ENCODE measurements around the gene CHRNA4. TPM values are rescaled to one million over a fixed set of nuclear protein-coding genes. Genes with fewer than 3 reads are reported as not detected.

CHRNA4 gene
- total RNA-seq, 3 donors from 2014 or later (not counting 1 experiment from before 2014, with no cell fraction given) = not detected

GRCh38 chr20:63334356-63334755 lies 26.8 kb downstream of the CHRNA4 start:
- Histone ChIP-seq H3K27me3 (ENCODE audit: control insufficient read depth, insufficient read depth, low read length) (no peaks in the 10 kb centered on the region), H3K4me3 (ENCODE audit: low read length) (no peak overlapping the region), H3K27ac (ENCODE audit: low read length) (no peak overlapping the region), H3K36me3 (ENCODE audit: control insufficient read depth, insufficient read depth, low read length) (no peaks in the 10 kb centered on the region), H3K9me3 (ENCODE audit: control insufficient read depth, insufficient read depth, low read length) (peaks cover 11% of the 10 kb centered on the region), H3K4me1 (ENCODE audit: control insufficient read depth, insufficient read depth, low read length) (no peaks in the 10 kb centered on the region)
- Mint-ChIP-seq H3K4me3 (no peak overlapping the region), H3K27ac (no peak overlapping the region), H3K27me3 (ENCODE audit: low read depth in 2 of 2) (peaks cover 10 to 17% of the 10 kb centered on the region in 2 donors), H3K9me3 (peaks cover 6 to 7% of the 10 kb centered on the region in 2 donors), H3K4me1 (no peaks in the 10 kb centered on the region), H3K36me3 (peaks cover 6% of the 10 kb centered on the region)
- ATAC-seq = no peak
- DNase-seq = no peak
- TF ChIP-seq CTCF (IDR thresholded peaks at IDR 0.05) = no peak
- 93% methylated on average over 8 of the region's 8 CpGs for WGBS (ENCODE audit: insufficient coverage)
- intact Hi-C loops (cut with micrococcal nuclease) = no loop called here

- Mint-ChIP-seq H3K4me1 (no peaks in the 10 kb centered on the region), H3K27me3 (ENCODE audit: low read depth in 2 of 2) (peaks cover 10 to 17% of the 10 kb centered on the region in 2 donors), H3K36me3 (peaks cover 6% of the 10 kb centered on the region), H3K4me3 (no peak overlapping the region), H3K27ac (no peak overlapping the region), H3K9me3 (peaks cover 6 to 7% of the 10 kb centered on the region in 2 donors)
- Histone ChIP-seq H3K36me3 (ENCODE audit: control insufficient read depth, insufficient read depth, low read length) (no peaks in the 10 kb centered on the region), H3K9me3 (ENCODE audit: control insufficient read depth, insufficient read depth, low read length) (peaks cover 11% of the 10 kb centered on the region), H3K4me1 (ENCODE audit: control insufficient read depth, insufficient read depth, low read length) (no peaks in the 10 kb centered on the region), H3K27ac (ENCODE audit: low read length) (no peak overlapping the region), H3K27me3 (ENCODE audit: control insufficient read depth, insufficient read depth, low read length) (no peaks in the 10 kb centered on the region), H3K4me3 (ENCODE audit: low read length) (no peak overlapping the region)
- DNase-seq (no peak), ATAC-seq (no peak)
- intact Hi-C loops (cut with micrococcal nuclease) = no loop called here
- TF ChIP-seq CTCF (IDR thresholded peaks at IDR 0.05) = no peak
- 93% methylated on average over 19 of the region's 19 CpGs for WGBS (ENCODE audit: insufficient coverage)
These were observed 27.8 kb downstream of the CHRNA4 start for GRCh38 chr20:63333241-63333836.

GRCh38 chr20:63332488-63333240 lies 28.5 kb downstream of the CHRNA4 start:
- peaks cover 6% of the 10 kb centered on the region for H3K36me3 Mint-ChIP-seq
- no peak for ATAC-seq
- Histone ChIP-seq H3K36me3 (ENCODE audit: control insufficient read depth, insufficient read depth, low read length) (no peaks in the 10 kb centered on the region), H3K27me3 (ENCODE audit: control insufficient read depth, insufficient read depth, low read length) (no peaks in the 10 kb centered on the region), H3K4me1 (ENCODE audit: control insufficient read depth, insufficient read depth, low read length) (no peaks in the 10 kb centered on the region), H3K27ac (ENCODE audit: low read length) (no peak overlapping the region), H3K4me3 (ENCODE audit: low read length) (no peak overlapping the region), H3K9me3 (ENCODE audit: control insufficient read depth, insufficient read depth, low read length) (peaks cover 11% of the 10 kb centered on the region)
- no peak overlapping the region for H3K4me3 Mint-ChIP-seq
- intact Hi-C loops (cut with micrococcal nuclease) = no loop called here
- no peak for DNase-seq
- H3K9me3 Mint-ChIP-seq = peaks cover 6 to 7% of the 10 kb centered on the region in 2 donors
- no peak for TF ChIP-seq CTCF (IDR thresholded peaks at IDR 0.05)
- H3K4me1 Mint-ChIP-seq = no peaks in the 10 kb centered on the region
- 89% methylated on average over 22 of the region's 22 CpGs for WGBS (ENCODE audit: insufficient coverage)
- peaks cover 6 to 17% of the 10 kb centered on the region in 2 donors for H3K27me3 Mint-ChIP-seq (ENCODE audit: low read depth in 2 of 2)
- no peak overlapping the region for H3K27ac Mint-ChIP-seq

All from natural killer cell (primary cell).